ENCODE measurements around the gene AZU1. TPM values are rescaled to one million over a fixed set of nuclear protein-coding genes. Genes with fewer than 3 reads are reported as not detected.

AZU1 gene
- total and polyA plus RNA-seq, 8 donors = 1.3 to 4.7 (median 2.3) TPM

- Histone ChIP-seq H3K27ac (no peak overlapping the region), H3K4me3 (peak overlapping the region in 1 of 2 donors; percentile 30), H3K27me3 (peaks cover 0 to 37% of the 10 kb centered on the region in 2 donors), H3K36me3 (peaks cover 0 to 6% of the 10 kb centered on the region in 2 donors), H3K4me1 (peaks cover 0 to 50% of the 10 kb centered on the region in 2 donors), H3K9me3 (no peaks in the 10 kb centered on the region)
- DNase-seq (peak in 2 of 4 donors; percentile 74 to 89), ATAC-seq (peak; percentile 35)
- no peak for TF ChIP-seq CTCF (IDR thresholded peaks at IDR 0.05)
- intact Hi-C loops (cut with DNase I) = no loop called here
Observed at GRCh38 chr19:862581-863314, 35.1 kb downstream of the AZU1 start.

- intact Hi-C loops (cut with DNase I) = no loop called here
- Histone ChIP-seq H3K36me3 (peaks cover 0 to 11% of the 10 kb centered on the region in 2 donors), H3K27me3 (peaks cover 0 to 32% of the 10 kb centered on the region in 2 donors), H3K9me3 (no peaks in the 10 kb centered on the region), H3K27ac (peak overlapping the region in 1 of 2 donors; percentile 85), H3K4me1 (peaks cover 0 to 50% of the 10 kb centered on the region in 2 donors), H3K4me3 (peak overlapping the region in 1 of 2 donors; percentile 30)
- ATAC-seq (no peak), DNase-seq (no peak)
- TF ChIP-seq CTCF (IDR thresholded peaks at IDR 0.05) = no peak
Observed at GRCh38 chr19:863315-863620, 35.6 kb downstream of the AZU1 start.

GRCh38 chr19:866769-867300 lies 39.2 kb downstream of the AZU1 start:
- Histone ChIP-seq H3K36me3 (peaks cover 0 to 42% of the 10 kb centered on the region in 2 donors), H3K27me3 (no peaks in the 10 kb centered on the region), H3K27ac (no peak overlapping the region), H3K9me3 (no peaks in the 10 kb centered on the region), H3K4me3 (no peak overlapping the region), H3K4me1 (peaks cover 0 to 39% of the 10 kb centered on the region in 2 donors)
- DNase-seq (no peak), ATAC-seq (no peak)
- TF ChIP-seq CTCF (IDR thresholded peaks at IDR 0.05) = no peak
- intact Hi-C loops (cut with DNase I) = no loop called here

- Histone ChIP-seq H3K27me3 (no peaks in the 10 kb centered on the region), H3K4me3 (no peak overlapping the region), H3K9me3 (no peaks in the 10 kb centered on the region), H3K27ac (no peak overlapping the region), H3K36me3 (peaks cover 0 to 42% of the 10 kb centered on the region in 2 donors), H3K4me1 (peaks cover 0 to 42% of the 10 kb centered on the region in 2 donors)
- no peak for DNase-seq
- no peak for ATAC-seq
- intact Hi-C loops (cut with DNase I) = no loop called here
- no peak for TF ChIP-seq CTCF (IDR thresholded peaks at IDR 0.05)
Observed at GRCh38 chr19:867301-867793, 39.7 kb downstream of the AZU1 start.

GRCh38 chr19:867855-868457 lies 40.3 kb downstream of the AZU1 start:
- Histone ChIP-seq H3K36me3 (peaks cover 0 to 42% of the 10 kb centered on the region in 2 donors), H3K9me3 (no peaks in the 10 kb centered on the region), H3K27me3 (no peaks in the 10 kb centered on the region), H3K4me3 (no peak overlapping the region), H3K27ac (no peak overlapping the region), H3K4me1 (peaks cover 0 to 39% of the 10 kb centered on the region in 2 donors)
- intact Hi-C loops (cut with DNase I) = no loop called here
- no peak for TF ChIP-seq CTCF (IDR thresholded peaks at IDR 0.05)
- no peak for DNase-seq
- no peak for ATAC-seq
